Kasumi-1 (cell line): ENCODE results near the gene ITGB2.
"Not testable (repeated sequence)": the region's sequence is repeated elsewhere in the genome, so short reads cannot be mapped to it uniquely, and the experiment has no call there.

Source experiments
- DNase-seq, 2 experiments: peaks; one replicate each; lab custom pipeline; 2025; lab: John Stamatoyannopoulos, UW

The ITGB2 gene

GRCh38 chr21:44884097-44884496, 36.6 kb downstream of the ITGB2 start:
- DNase-seq: no peak

- DNase-seq: no peak
Measured at GRCh38 chr21:44883250-44883649, 37.4 kb downstream of the ITGB2 start.

- DNase-seq: no peak
Measured at GRCh38 chr21:44881198-44881872, 39.4 kb downstream of the ITGB2 start.

- DNase-seq: peak; percentile 97 to 98
Measured at GRCh38 chr21:44880405-44881197, 40.1 kb downstream of the ITGB2 start.

- not testable (repeated sequence) for DNase-seq
Measured at GRCh38 chr21:44879238-44879637, 41.5 kb downstream of the ITGB2 start.

GRCh38 chr21:44878053-44878982, 42.4 kb downstream of the ITGB2 start:
- DNase-seq: peak; percentile 52

GRCh38 chr21:44876849-44877575, 43.7 kb downstream of the ITGB2 start:
- DNase-seq: no peak

- DNase-seq: peak; percentile 58 to 62
Measured at GRCh38 chr21:44875316-44875700, 45.4 kb downstream of the ITGB2 start.

- peak; percentile 51 to 53 for DNase-seq
Measured at GRCh38 chr21:44874497-44875315, 46.0 kb downstream of the ITGB2 start.

- peak in 1 of 2 experiments; percentile 51 for DNase-seq
Measured at GRCh38 chr21:44874240-44874496, 46.5 kb downstream of the ITGB2 start.

GRCh38 chr21:44873356-44874239, 47.1 kb downstream of the ITGB2 start, which contains the start of gene PTTG1IP:
Gene PTTG1IP (minus strand): TSS chr21:44873690. CDS start chr21:44873616, 74 bp downstream.
- DNase-seq: peak; percentile 93 to 94

- peak in 1 of 2 experiments; percentile 51 for DNase-seq
Measured at GRCh38 chr21:44872649-44873355, 47.9 kb downstream of the ITGB2 start.

- peak; percentile 25 to 32 for DNase-seq
Measured at GRCh38 chr21:44872323-44872648, 48.4 kb downstream of the ITGB2 start.

- peak; percentile 19 to 26 for DNase-seq
Measured at GRCh38 chr21:44871576-44872269, 49.0 kb downstream of the ITGB2 start.

- no peak for DNase-seq
Measured at GRCh38 chr21:44870748-44871495, 49.8 kb downstream of the ITGB2 start.

GRCh38 chr21:44869781-44870747, 50.6 kb downstream of the ITGB2 start:
- no peak for DNase-seq

GRCh38 chr21:44868707-44869106, 52.0 kb downstream of the ITGB2 start:
- no peak for DNase-seq
